GM19455 (cell line): ENCODE measurements around the gene PITX2.
"Not testable (repeated sequence)": the region's sequence is repeated elsewhere in the genome, so short reads cannot be mapped to it uniquely, and the experiment has no call there.

Experiments
- ATAC-seq: cut with Tn5 transposase; IDR thresholded peaks from one replicate; pipeline ENCODE4 v1.9.1; 2021; ENCODE audit not compliant: unreplicated experiment

Gene PITX2

DNA sequence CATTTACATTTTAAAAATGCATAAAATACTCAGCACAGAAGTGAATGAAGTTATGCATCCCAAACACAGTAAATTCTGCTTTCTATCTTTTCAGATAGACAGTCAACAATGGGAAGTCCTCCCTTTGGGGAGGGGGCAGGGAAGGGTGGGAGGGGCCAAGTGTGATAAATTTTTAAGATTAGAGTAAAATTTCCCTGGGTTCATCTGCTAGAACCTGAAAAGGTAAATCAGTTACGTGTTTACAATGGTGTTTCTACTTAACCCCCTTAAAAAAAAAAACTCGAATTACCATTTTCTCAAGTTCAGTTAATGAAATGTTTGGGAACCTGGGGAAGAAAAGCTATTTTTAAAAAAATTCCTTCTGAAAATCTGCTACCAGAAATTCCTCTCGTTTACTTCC, 9.1 kb downstream of the PITX2 start:
- no peak for ATAC-seq

DNA sequence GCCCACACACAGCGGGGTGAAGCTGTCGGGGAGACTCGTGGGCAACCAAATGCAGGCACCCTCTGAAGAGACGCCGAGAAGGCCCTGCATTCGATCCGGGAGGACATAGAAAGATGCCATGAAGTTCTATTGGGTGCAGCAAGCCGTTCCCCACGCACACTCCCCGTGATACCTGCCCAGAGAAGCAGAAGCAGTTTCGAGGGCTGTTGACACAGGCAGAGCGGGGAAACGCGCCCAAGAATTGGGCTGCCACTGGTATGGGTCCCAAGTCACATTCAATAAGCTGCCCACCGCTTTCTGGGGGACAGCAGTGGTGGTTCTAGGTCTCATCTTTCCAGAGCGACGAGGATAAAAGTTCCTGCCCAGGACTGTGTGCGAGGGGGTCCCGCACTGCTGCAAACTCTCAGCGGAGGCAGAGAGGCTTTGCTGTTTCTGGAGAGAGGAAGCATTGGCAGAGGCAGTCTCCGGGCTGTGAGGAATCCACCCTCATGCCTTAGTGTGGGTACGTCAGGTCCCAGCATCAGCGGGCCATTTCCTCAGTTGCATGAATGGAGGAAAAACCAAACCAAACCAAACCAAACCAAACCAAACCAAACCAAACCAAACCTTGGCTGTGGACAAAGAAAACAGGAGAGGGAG, 10.1 kb downstream of the PITX2 start:
- no peak for ATAC-seq

DNA sequence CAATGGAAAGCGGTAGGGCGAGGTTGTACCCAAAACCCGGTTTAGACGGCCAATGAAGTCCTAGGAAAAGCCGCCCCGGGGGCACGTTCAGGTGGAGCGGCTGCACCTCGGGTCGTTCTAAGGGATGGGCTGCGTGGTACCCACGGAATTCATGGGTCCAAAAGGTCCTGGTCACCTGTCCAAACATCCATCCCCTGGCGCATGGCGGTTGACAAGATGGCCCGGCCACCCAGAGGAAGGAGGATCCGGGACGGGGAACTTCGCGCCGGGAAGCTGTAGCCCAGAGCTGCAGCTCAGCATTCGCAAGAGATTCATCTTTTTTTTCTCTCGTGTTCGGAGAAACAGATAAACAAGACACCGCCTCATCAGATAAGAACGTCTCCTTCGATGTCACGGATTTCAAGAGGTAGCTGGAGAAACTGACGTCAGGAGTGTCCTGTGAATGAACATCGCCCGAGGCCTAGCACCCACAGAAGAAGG, 10.9 kb downstream of the PITX2 start:
- no peak for ATAC-seq

DNA sequence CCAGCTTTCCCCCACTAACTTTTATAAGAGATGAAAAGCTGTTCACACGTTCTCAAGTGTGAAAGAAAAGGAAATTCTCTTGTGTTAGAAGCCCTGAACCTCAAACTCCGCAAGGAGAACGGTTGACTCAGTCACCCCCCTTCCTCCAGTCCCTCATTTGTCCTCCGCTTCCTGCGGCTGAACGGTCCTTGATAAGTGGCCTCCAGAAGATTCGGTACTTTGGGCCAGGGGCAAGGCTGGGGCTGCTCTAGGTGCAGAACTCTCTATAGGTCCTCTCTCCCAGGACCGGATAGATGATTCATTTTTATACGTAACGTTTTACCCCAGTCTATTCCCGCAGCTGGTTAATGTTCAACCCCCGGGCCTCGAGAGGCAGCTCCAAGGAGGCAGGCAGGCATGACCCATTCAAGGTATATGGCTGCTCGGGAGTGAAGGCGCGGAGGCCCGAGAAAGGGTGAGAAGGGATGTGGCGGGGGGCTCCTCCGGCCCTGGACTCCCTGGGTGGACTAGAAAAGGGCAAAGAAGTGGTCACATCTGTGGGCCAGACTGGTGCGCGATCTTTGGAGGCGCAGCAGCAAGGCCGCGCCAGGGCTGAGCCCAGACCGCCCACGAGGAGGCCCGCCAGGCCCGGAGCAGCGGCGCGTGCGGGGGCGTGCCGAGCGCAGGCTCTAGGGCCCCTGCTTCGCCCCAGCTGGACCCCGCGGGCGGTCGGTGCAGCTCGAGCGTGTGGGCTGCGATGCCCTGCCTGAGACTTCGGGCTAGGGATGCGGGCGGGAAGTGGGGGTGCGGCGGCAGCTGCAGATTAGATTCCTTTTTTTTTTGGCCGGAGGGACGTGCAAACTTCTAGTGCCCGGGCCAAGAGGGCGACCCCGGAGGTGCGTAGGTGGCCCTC, 11.7 kb downstream of the PITX2 start:
- peak; percentile 49 for ATAC-seq

DNA sequence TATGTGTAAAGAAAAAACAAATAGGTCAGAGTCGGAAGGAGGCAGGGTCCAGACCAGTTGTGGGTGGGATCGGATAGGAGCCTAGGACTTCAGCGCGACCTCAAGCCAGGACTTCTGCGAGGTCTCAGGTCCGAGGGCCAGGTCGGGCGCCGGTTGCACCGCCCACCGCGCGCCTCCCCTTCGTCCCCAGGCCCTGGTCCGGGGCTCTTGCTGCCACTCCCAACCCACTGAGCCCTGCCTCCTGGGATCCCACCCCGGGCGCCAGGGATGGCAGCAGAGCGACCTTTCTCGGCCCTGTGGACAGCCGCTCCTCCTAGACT, 12.3 kb downstream of the PITX2 start:
- ATAC-seq = no peak

DNA sequence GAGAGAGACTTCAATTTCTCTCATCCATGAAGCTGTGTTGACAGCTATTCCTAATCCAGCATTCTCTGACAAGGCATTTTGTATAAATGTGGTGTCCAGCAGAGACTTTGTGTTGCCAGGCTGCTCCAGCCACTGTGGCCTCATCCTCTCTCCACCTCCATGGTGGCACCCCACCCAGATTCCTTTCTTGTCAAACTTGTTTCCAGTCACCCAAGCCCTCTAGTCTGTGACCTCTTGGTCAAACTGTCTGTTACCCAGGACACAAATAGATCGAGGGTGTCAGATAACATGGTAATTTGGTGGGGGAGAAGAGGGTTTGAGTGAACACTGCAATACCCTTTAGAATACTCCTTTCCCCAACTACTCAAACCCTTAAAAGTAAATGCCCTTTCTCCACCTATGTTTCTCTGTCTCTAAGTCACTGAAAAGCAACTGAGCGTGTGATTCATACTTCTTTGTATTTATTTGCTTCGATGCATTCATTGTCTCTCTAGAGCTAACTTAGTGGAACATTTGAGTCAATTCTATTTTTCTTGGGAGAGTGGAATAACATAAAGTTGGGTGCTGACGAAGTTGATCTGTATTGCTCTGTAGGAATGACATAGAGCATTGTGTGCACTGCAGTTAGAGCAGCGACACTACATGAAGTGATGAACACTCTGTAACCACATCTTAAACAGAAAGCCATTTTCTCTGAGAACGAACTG, 13.7 kb downstream of the PITX2 start:
- ATAC-seq = no peak

DNA sequence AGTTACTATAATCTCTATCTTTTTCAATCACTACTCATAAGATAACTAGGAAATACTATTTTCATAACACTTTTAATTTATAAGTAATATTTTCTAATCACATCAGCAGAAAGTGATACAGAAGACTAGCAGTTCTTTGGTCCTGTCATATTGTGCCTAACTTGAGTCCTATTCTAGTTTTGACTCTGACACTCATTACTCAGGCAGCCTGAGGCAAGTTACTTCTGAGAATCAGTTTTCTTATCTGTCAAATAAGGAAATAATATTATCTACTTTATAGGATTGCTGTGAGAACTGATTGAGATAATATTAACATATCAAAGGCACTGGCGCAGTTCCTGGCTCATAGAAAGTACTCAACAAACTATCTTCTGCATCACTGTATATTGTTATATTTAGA, 17.8 kb downstream of the PITX2 start:
- ATAC-seq = no peak

DNA sequence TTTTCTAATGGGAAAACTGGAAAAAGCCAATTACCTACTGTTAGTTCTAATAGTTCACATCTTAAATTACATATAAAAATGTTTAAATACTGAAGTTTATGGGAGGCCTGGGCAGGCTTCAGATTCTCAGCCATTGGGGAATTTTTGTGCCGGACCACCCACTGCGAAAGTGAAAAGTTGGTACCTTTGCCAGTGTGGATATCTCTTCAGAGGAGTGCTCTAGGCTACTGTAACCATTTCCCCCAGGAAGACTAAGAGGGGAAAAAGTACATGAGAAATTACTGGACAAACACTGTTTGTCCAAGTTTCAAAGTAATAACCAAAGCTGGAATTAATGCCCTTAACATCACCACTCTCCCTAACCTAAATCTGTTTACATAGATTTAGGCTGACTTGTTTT, 20.8 kb downstream of the PITX2 start:
- no peak for ATAC-seq

DNA sequence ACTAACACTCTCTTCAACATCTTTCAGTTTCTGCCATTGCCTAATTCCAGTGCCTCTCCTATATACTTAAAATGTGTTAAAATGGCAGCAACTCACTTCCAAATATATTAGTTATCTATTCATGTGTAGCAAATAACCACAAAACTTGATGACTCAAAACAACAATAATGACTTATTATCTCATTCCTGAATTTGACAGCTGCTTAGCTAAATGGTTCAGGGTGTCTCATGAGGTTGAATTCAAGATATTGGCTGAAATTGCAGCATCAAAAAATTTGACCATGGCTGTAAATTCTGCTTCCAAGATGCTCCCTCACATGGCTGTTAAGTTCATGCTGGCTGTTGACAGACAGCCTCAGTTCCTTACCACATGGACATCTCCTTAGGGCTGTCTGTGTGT, 25.3 kb downstream of the PITX2 start:
- no peak for ATAC-seq

DNA sequence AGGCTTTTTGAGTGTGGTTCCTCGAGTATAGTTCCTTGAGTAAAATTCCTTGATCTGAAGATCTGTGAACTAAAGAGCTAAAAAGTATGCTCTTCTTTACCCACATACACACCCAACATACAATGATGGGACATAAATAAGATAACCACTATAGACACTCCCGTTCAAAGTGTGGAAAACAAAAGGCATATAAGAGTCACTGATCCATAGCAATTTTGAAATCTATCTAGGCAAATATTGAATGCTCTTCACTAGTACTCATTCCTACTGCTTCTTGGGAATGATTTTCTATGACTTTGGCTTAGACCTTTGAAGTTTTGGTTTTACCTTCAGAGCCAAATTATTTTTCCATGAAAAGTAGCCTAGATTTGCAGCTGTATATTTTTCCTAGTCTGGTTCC, 26.4 kb downstream of the PITX2 start:
- ATAC-seq = no peak

DNA sequence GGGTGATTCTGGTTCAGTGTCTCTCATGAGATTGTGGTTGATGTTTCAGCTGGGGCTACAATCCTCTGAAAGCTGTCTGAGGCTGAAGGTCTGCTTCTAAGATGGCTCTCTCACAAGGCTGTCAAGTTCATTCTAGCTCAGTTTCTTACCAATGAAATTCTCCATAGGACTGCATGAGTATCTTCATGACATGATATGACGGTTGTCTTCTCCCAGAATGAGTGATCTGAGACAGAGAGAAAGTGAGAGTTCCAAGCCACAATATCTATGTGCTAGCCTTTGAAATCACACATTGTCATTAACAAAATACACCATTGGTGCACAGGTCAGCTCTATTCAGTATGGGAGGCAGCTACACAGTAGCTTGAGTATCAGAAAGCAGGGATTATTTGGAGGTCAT, 27.3 kb downstream of the PITX2 start:
- no peak for ATAC-seq

DNA sequence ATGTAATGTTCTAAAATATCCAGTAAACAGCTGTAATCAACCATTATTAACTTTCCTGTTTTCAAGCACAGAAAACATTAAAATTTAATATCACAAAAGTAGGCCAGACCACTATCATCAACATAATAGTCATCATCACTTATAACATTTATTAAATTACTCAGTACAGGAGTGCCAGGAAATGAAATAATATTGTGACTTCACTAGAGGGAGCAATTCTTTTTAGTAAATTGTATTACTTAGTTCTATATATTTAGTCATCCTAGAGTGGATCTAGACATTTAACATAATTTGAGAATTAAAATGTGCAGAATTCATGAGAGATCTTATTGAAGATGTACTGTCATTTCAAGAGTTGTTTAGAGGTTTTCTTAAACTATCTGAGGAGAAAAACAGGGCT, 33.6 kb downstream of the PITX2 start:
- no peak for ATAC-seq

DNA sequence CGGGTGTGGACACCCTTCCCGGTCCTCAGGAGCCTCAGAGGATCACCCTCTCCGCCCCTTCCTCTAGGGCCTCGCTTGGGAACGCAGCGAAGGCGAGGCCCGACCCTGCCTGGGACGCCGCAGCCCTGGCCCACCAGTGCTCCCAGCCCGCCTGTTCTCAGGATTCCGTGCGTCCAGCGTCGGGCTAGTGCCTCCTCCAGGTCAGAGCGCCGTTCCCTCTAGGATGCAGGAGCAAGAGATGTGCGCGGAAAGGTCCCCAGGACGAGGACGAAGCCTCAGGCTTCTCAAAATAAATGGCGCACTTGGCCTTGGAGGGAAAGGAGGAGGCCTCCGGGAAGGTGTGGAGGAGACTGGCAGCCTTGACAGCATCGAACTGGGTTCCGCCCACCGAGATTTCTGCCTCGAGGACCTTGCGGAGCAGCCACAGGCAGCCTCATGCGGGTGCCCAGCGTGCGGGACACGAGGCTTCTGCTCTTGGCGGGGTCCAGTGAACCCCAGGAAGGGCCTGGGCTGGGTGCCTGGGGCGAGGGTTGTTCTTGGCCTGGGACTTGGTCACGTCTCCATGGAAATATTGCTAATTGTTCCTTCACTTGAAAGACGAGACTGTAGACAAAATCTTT, 35.1 kb downstream of the PITX2 start:
- ATAC-seq = no peak

DNA sequence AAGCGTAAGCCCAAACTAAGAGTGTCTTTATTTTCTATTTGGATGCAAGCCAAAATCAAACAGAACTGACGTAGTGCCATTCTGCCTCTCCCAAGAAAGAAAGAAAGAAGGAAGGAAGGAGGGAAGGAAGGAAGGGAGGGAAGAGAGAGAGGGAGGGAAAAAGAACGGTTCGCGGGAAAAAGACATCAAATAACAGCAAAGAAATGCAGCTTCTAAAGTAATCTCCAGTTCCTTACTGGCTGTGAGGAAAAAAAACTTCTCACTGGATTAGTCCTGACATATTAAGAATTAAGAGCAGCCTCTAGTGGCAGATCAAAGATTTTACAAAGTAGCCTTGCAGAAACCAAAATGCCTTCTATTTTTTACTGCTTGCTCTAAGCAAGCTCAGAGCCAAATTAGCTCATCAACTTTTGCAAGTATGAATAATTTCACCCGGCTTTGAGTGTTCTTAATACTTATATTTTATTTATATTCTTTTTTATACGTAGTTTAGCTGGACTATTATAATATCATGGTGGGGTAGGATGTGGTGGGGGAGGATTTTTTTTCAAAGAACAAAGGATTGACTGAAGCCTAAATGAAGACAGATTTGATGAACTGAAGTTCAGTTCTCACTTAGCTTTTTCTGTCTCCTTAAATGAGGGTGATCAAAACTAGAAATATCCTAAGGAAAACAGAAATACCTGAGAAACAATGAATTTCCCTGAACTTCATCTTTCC, 36.6 kb downstream of the PITX2 start:
- no peak for ATAC-seq

DNA sequence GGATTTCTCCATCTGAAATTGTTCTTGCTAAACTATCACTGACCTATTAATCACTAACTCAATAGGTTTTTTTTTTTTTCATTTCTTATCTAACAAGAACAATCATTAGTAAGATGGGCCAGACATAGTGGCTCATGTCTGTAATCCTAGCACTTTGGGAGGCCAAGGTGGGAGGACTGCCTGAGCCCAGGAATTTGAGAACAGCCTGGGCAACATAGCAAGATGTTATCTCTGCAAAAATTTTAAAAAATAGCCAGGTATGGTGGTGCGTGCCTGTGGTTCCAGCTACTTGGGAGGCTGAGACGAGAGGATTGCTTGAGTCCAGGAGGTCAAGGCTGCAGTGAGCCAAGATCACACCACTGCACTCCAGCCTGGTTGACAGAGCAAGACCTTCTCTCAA, 46.2 kb downstream of the PITX2 start:
- ATAC-seq = not testable (repeated sequence)
